ENCODE measurements around the gene GLO1. TPM values are rescaled to one million over a fixed set of nuclear protein-coding genes. Genes with fewer than 3 reads are reported as not detected.

The GLO1 gene
- total and polyA plus RNA-seq, 7 experiments from 2014 or later, result 16.0 to 103 (median 24.3) TPM

- no peaks in the 10 kb centered on the region for H3K9me3 ChIP-seq (ENCODE audit: control insufficient read depth in 2 of 3, low read length in 3 of 3)
- H3K36me3 Mint-ChIP-seq, result peaks cover 0 to 11% (median 6%) of the 10 kb centered on the region in 5 donors
- H3K27me3 Mint-ChIP-seq, result peaks cover 26 to 47% (median 30%) of the 10 kb centered on the region in 5 donors
- no peak overlapping the region for H3K4me3 ChIP-seq (ENCODE audit: low read length)
- no peaks in the 10 kb centered on the region for H3K4me1 ChIP-seq (ENCODE audit: control insufficient read depth in 2 of 2, insufficient read depth in 2 of 2, low read length in 2 of 2)
- no peak overlapping the region for H3K4me3 Mint-ChIP-seq
- intact Hi-C loops (cut with micrococcal nuclease), result no loop called here
- no peak overlapping the region for H3K27ac ChIP-seq (ENCODE audit: low read depth, low read length)
- POLR2A ChIA-PET, result no interaction called here
- peaks cover 0 to 21% (median 0%) of the 10 kb centered on the region in 7 donors for H3K4me1 Mint-ChIP-seq
- no peak for DNase-seq
- CTCF ChIA-PET, result no interaction called here
- peaks cover 0 to 8% of the 10 kb centered on the region in 2 donors for H3K27me3 ChIP-seq (ENCODE audit: control insufficient read depth in 2 of 2, insufficient read depth in 2 of 2, low read length in 2 of 2)
- peaks cover 2 to 21% (median 8%) of the 10 kb centered on the region in 11 donors for H3K9me3 Mint-ChIP-seq
- no peaks in the 10 kb centered on the region for H3K36me3 ChIP-seq (ENCODE audit: control insufficient read depth in 2 of 3, insufficient read depth in 3 of 3, low read length in 3 of 3)
- ATAC-seq, result no peak
- H3K27ac Mint-ChIP-seq, result no peak overlapping the region
Measured at GRCh38 chr6:38722038-38722437, 19.1 kb upstream of the GLO1 start.

GRCh38 chr6:38720295-38720694 lies 17.4 kb upstream of the GLO1 start:
- H3K4me1 Mint-ChIP-seq, result peaks cover 0 to 15% (median 5%) of the 10 kb centered on the region in 7 donors
- POLR2A ChIA-PET, result no interaction called here
- peaks cover 0 to 2% of the 10 kb centered on the region in 2 donors for H3K4me1 ChIP-seq (ENCODE audit: control insufficient read depth in 2 of 2, insufficient read depth in 2 of 2, low read length in 2 of 2)
- H3K9me3 ChIP-seq (ENCODE audit: control insufficient read depth in 2 of 3, low read length in 3 of 3), result no peaks in the 10 kb centered on the region
- intact Hi-C loops (cut with micrococcal nuclease), result no loop called here
- H3K27me3 Mint-ChIP-seq, result peaks cover 36 to 54% (median 41%) of the 10 kb centered on the region in 5 donors
- H3K9me3 Mint-ChIP-seq, result peaks cover 2 to 21% (median 8%) of the 10 kb centered on the region in 11 donors
- no peak overlapping the region for H3K4me3 ChIP-seq (ENCODE audit: low read length)
- peaks cover 0 to 12% of the 10 kb centered on the region in 2 donors for H3K27me3 ChIP-seq (ENCODE audit: control insufficient read depth in 2 of 2, insufficient read depth in 2 of 2, low read length in 2 of 2)
- no peak for DNase-seq
- H3K27ac ChIP-seq (ENCODE audit: low read depth, low read length), result no peak overlapping the region
- H3K36me3 ChIP-seq (ENCODE audit: control insufficient read depth in 2 of 3, insufficient read depth in 3 of 3, low read length in 3 of 3), result no peaks in the 10 kb centered on the region
- peaks cover 0 to 17% (median 8%) of the 10 kb centered on the region in 5 donors for H3K36me3 Mint-ChIP-seq
- H3K4me3 Mint-ChIP-seq, result no peak overlapping the region
- no peak overlapping the region for H3K27ac Mint-ChIP-seq
- ATAC-seq, result no peak
- CTCF ChIA-PET, result no interaction called here

DNA sequence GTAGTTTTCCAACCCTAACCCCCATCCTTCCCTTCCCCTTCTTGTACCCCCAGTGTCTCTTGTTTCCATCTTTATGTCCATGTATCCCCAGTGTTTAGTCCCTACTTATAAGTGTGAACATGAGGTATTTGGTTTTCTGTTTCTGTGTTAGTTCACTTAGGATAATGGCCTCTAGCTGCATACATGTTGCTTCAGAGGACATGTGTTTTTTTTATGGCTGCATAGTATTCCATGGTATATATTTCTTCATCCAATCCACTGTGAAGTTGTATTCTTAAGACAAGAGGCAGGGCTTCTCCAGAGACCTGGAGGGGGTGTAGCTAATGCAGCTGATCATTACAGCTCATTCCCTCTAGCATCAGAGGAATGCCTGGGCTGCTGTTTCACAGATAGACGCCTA lies 16.4 kb upstream of the GLO1 start:
- POLR2A ChIA-PET, result no interaction called here
- CTCF ChIA-PET, result no interaction called here
- H3K27ac Mint-ChIP-seq, result no peak overlapping the region

GRCh38 chr6:38716825-38717224 lies 13.9 kb upstream of the GLO1 start:
- ChIA-PET CTCF (no interaction called here), POLR2A (no interaction called here)
- H3K4me3 Mint-ChIP-seq, result no peak overlapping the region

More for the DNA sequence above, 16.4 kb upstream of the GLO1 start:
- peaks cover 4 to 5% of the 10 kb centered on the region in 2 donors for H3K4me1 ChIP-seq (ENCODE audit: control insufficient read depth in 2 of 2, insufficient read depth in 2 of 2, low read length in 2 of 2)
- Mint-ChIP-seq H3K4me3 (no peak overlapping the region), H3K36me3 (peaks cover 0 to 17% (median 8%) of the 10 kb centered on the region in 5 donors), H3K27me3 (peaks cover 36 to 57% (median 41%) of the 10 kb centered on the region in 5 donors), H3K4me1 (peaks cover 2 to 15% (median 9%) of the 10 kb centered on the region in 7 donors), H3K9me3 (peaks cover 2 to 21% (median 8%) of the 10 kb centered on the region in 11 donors)
- peaks cover 0 to 12% of the 10 kb centered on the region in 2 donors for H3K27me3 ChIP-seq (ENCODE audit: control insufficient read depth in 2 of 2, insufficient read depth in 2 of 2, low read length in 2 of 2)
- no peaks in the 10 kb centered on the region for H3K9me3 ChIP-seq (ENCODE audit: control insufficient read depth in 2 of 3, low read length in 3 of 3)
- ATAC-seq (no peak), DNase-seq (no peak)
- no peaks in the 10 kb centered on the region for H3K36me3 ChIP-seq (ENCODE audit: control insufficient read depth in 2 of 3, insufficient read depth in 3 of 3, low read length in 3 of 3)
- intact Hi-C loops (cut with micrococcal nuclease), result no loop called here
- no peak overlapping the region for H3K27ac ChIP-seq (ENCODE audit: low read depth, low read length)
- H3K4me3 ChIP-seq (ENCODE audit: low read length), result no peak overlapping the region

DNA sequence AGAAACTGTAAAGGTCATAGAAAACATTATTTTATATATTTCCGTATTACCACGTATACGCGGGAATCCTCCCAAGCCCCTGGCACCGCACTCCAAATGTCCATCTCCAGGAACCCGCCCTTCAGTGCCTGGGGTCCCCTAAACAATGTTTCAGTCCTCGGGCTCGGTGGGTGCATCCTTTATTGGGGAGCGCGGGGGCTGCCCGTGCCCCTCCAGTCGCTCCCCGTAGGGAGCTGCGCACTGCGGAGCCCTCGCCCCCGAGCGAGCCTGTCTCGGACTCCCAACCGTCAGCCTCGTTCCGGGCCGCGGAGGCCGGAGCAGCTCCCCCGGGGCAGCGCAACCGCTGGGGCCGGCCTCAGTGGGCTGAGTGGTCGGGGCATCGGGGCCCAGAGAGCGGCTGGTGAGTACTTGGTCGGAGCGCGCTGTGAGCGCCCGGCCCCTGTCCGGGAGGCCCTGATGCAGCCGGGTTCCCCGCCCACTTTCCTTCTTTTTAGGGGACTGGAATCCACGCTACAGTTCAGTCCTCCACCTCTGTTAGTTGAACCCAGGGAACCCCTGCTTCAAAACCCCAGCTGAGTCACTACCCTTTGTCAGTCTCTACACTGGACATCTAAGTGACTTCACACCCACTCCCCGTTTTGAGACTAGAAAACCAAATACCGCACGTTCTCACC lies 12.2 kb upstream of the GLO1 start, which contains the start of gene DNAH8:
TSS of gene DNAH8 (plus strand) at position 296 of the 674 bp plus-strand sequence. CDS start 7,499 bp downstream, outside the sequence.
- ATAC-seq (peak; percentile 26), DNase-seq (peak in 1 of 9 donors; percentile 41)
- Mint-ChIP-seq H3K27ac (peak within 1 kb of the TSS in 1 of 9 donors; percentile 96), H3K4me1 (peaks cover 11 to 37% (median 20%) of the 10 kb centered on the region in 7 donors), H3K4me3 (peak within 1 kb of the TSS in 9 of 10 donors; percentile 40 to 83 (median 67)), H3K36me3 (peaks cover 0 to 12% (median 5%) of the 10 kb centered on the region in 5 donors), H3K27me3 (peaks cover 21 to 53% (median 34%) of the 10 kb centered on the region in 5 donors), H3K9me3 (peaks cover 0 to 9% (median under 1%) of the 10 kb centered on the region in 11 donors)
- ChIA-PET CTCF (no interaction called here), POLR2A (no interaction called here)
- intact Hi-C loops (cut with micrococcal nuclease), result no loop called here
- peaks cover 0 to 12% of the 10 kb centered on the region in 2 donors for H3K27me3 ChIP-seq (ENCODE audit: control insufficient read depth in 2 of 2, insufficient read depth in 2 of 2, low read length in 2 of 2)
- H3K36me3 ChIP-seq (ENCODE audit: control insufficient read depth in 2 of 3, insufficient read depth in 3 of 3, low read length in 3 of 3), result no peaks in the 10 kb centered on the region
- H3K27ac ChIP-seq (ENCODE audit: low read depth, low read length), result no peak within 1 kb of the TSS
- H3K9me3 ChIP-seq (ENCODE audit: control insufficient read depth in 2 of 3, low read length in 3 of 3), result no peaks in the 10 kb centered on the region
- H3K4me3 ChIP-seq (ENCODE audit: low read length), result no peak within 1 kb of the TSS
- peaks cover 5 to 14% of the 10 kb centered on the region in 2 donors for H3K4me1 ChIP-seq (ENCODE audit: control insufficient read depth in 2 of 2, insufficient read depth in 2 of 2, low read length in 2 of 2)

More at GRCh38 chr6:38716825-38717224, 13.9 kb upstream of the GLO1 start:
- no peak for ATAC-seq
- Histone ChIP-seq H3K27ac (ENCODE audit: low read depth, low read length) (no peak overlapping the region), H3K27me3 (ENCODE audit: control insufficient read depth in 2 of 2, insufficient read depth in 2 of 2, low read length in 2 of 2) (peaks cover 0 to 12% of the 10 kb centered on the region in 2 donors), H3K4me1 (ENCODE audit: control insufficient read depth in 2 of 2, insufficient read depth in 2 of 2, low read length in 2 of 2) (peaks cover 5 to 14% of the 10 kb centered on the region in 2 donors), H3K4me3 (ENCODE audit: low read length) (no peak overlapping the region), H3K9me3 (ENCODE audit: control insufficient read depth in 2 of 3, low read length in 3 of 3) (no peaks in the 10 kb centered on the region), H3K36me3 (ENCODE audit: control insufficient read depth in 2 of 3, insufficient read depth in 3 of 3, low read length in 3 of 3) (no peaks in the 10 kb centered on the region)
- no peak for DNase-seq
- Mint-ChIP-seq H3K27ac (no peak overlapping the region), H3K4me1 (peaks cover 11 to 34% (median 20%) of the 10 kb centered on the region in 7 donors), H3K36me3 (peaks cover 0 to 14% (median 8%) of the 10 kb centered on the region in 5 donors), H3K27me3 (peaks cover 33 to 66% (median 41%) of the 10 kb centered on the region in 5 donors), H3K9me3 (peaks cover 2 to 21% (median 8%) of the 10 kb centered on the region in 11 donors)
- intact Hi-C loops (cut with micrococcal nuclease), result no loop called here

- DNase-seq (no peak), ATAC-seq (peak; percentile 48)
Measured at GRCh38 chr6:38714239-38715015, 11.5 kb upstream of the GLO1 start.

More at GRCh38 chr6:38714239-38715015, 11.5 kb upstream of the GLO1 start:
- Histone ChIP-seq H3K36me3 (ENCODE audit: control insufficient read depth in 2 of 3, insufficient read depth in 3 of 3, low read length in 3 of 3) (no peaks in the 10 kb centered on the region), H3K4me1 (ENCODE audit: control insufficient read depth in 2 of 2, insufficient read depth in 2 of 2, low read length in 2 of 2) (peaks cover 5 to 14% of the 10 kb centered on the region in 2 donors), H3K27me3 (ENCODE audit: control insufficient read depth in 2 of 2, insufficient read depth in 2 of 2, low read length in 2 of 2) (peaks cover 0 to 12% of the 10 kb centered on the region in 2 donors), H3K9me3 (ENCODE audit: control insufficient read depth in 2 of 3, low read length in 3 of 3) (no peaks in the 10 kb centered on the region), H3K4me3 (ENCODE audit: low read length) (no peak overlapping the region), H3K27ac (ENCODE audit: low read depth, low read length) (no peak overlapping the region)
- H3K36me3 Mint-ChIP-seq, result peaks cover 0 to 15% (median 5%) of the 10 kb centered on the region in 5 donors
- H3K4me3 Mint-ChIP-seq, result peak overlapping the region in 8 of 10 donors; percentile 29 to 83 (median 56)
- H3K9me3 Mint-ChIP-seq, result peaks cover 0 to 9% (median 0%) of the 10 kb centered on the region in 11 donors
- H3K27ac Mint-ChIP-seq, result peak overlapping the region in 1 of 9 donors; percentile 96
- H3K4me1 Mint-ChIP-seq, result peaks cover 11 to 42% (median 20%) of the 10 kb centered on the region in 7 donors
- H3K27me3 Mint-ChIP-seq, result peaks cover 23 to 55% (median 35%) of the 10 kb centered on the region in 5 donors
- ChIA-PET POLR2A (interaction anchor here (0.7 kb wide), 1 partner anchor 896 kb away, joined by 3 read pairs; no protein-coding TSS in a partner anchor), CTCF (interaction anchor here (0.7 kb wide), 1 partner anchor 41 kb away, joined by 5 read pairs; no protein-coding TSS in a partner anchor)
- intact Hi-C loops (cut with micrococcal nuclease), result loop anchor here (1.0 to 5.0 kb wide), 3 partner anchors 11 to 75 kb away; partner anchors contain the start of genes GLO1 (in 2 of the 2) and BTBD9 (in 1 of the 2)

Data from naive thymus-derived CD4-positive, alpha-beta T cell (primary cell).